ENCODE results near the gene CAMK2G.
A peak's percentile ranks its signal among the peaks of the same experiment; 100 is the strongest.

CAMK2G gene

DNA sequence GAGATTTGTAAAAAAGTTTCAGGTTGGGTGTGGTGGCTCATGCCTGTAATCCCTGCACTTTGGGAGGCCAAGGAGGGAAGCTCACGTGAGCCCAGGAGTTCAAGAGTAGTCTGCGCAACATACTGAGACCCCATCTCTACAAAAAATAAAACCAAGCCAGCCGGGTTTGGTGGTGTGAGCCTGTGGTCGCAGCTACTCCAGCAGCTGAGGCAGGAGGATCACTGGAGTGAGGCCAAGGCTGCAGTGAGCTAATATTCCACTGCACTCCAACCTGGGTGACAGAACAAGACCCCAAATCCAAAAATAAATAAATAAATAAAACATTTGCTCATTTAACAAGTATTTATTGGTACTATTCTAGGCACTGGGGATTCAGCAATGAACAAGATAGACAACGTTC lies 94.1 kb downstream of the CAMK2G start:
- Histone ChIP-seq H3K4me3 (ENCODE audit: low read length) (peak overlapping the region; percentile 85), H3K36me3 (ENCODE audit: control insufficient read depth, low read length) (peaks cover 57% of the 10 kb centered on the region), H3K4me2 (ENCODE audit: low read length) (peak overlapping the region; percentile 96), H4K20me1 (ENCODE audit: control insufficient read depth, insufficient read depth, low read depth, low read length) (peaks cover 5% of the 10 kb centered on the region; the same call in 1 of the 2 replicates), H3K27me3 (ENCODE audit: control insufficient read depth, low read length) (no peaks in the 10 kb centered on the region), H3K9me2 (replicated peaks; ENCODE audit: control insufficient read depth, low read length) (no peaks in the 10 kb centered on the region), H3K27ac (ENCODE audit: low read depth, low read length) (peak overlapping the region; percentile 58), H3K4me1 (ENCODE audit: control insufficient read depth, low read length) (peaks cover 53% of the 10 kb centered on the region), H3K79me2 (ENCODE audit: control insufficient read depth, low read length) (peaks cover 95% of the 10 kb centered on the region), H3F3A (ENCODE audit: control insufficient read depth, insufficient read depth) (peaks cover 34% of the 10 kb centered on the region), H3K9me3 (ENCODE audit: control insufficient read depth, insufficient read depth, low read length) (no peaks in the 10 kb centered on the region)
- TF ChIP-seq EZH2phosphoT487 (IDR thresholded peaks at IDR 0.05; ENCODE audit: borderline replicate concordance, low read length): no peak
- no peak for TF ChIP-seq CTCF (IDR thresholded peaks at IDR 0.05; ENCODE audit: low read depth, low read length, poor library complexity, severe bottlenecking)

DNA sequence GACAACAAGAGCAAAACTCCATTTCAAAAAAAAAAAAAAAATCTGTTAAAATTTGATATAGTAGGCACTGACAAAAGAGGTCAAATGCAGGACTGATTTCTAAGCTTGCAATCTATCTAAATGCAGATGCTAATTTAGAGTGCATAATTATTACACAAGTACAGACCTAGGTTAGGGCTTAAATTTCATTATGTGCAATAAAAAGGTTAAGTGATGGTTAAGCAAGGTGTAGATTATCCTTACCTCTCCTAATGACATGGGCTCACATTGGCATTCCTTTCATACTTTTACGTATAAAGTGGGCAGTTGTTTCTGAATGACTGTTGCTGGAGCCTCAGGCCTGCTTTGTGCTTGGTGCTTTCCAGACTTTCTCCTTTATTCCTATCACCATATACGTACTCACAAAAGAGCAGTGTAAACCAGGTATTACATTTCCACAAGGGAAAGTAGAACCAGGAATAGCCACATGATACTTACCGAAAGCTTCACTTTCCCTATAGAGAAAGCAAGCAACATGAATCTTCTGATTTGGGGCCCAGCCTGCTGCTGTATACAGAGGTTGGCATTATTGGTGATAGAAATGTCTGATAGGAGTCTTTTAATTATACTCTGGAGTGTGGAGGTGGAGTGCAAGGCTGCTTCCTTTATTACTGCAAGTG lies 94.7 kb downstream of the CAMK2G start:
- Histone ChIP-seq H3K9me2 (replicated peaks; ENCODE audit: control insufficient read depth, low read length) (no peaks in the 10 kb centered on the region), H3K9me3 (ENCODE audit: control insufficient read depth, insufficient read depth, low read length) (no peaks in the 10 kb centered on the region), H3K4me2 (ENCODE audit: low read length) (peak overlapping the region; percentile 96), H4K20me1 (ENCODE audit: control insufficient read depth, insufficient read depth, low read depth, low read length) (peaks cover 8% of the 10 kb centered on the region; the same call in 1 of the 2 replicates), H3K27me3 (ENCODE audit: control insufficient read depth, low read length) (no peaks in the 10 kb centered on the region), H3K4me1 (ENCODE audit: control insufficient read depth, low read length) (peaks cover 54% of the 10 kb centered on the region), H3K4me3 (ENCODE audit: low read length) (peak overlapping the region; percentile 85), H3K79me2 (ENCODE audit: control insufficient read depth, low read length) (peaks cover 98% of the 10 kb centered on the region), H3K36me3 (ENCODE audit: control insufficient read depth, low read length) (peaks cover 63% of the 10 kb centered on the region), H3F3A (ENCODE audit: control insufficient read depth, insufficient read depth) (peaks cover 31% of the 10 kb centered on the region), H3K27ac (ENCODE audit: low read depth, low read length) (peak overlapping the region; percentile 2)
- no peak for TF ChIP-seq EZH2phosphoT487 (IDR thresholded peaks at IDR 0.05; ENCODE audit: borderline replicate concordance, low read length)
- TF ChIP-seq CTCF (IDR thresholded peaks at IDR 0.05; ENCODE audit: low read depth, low read length, poor library complexity, severe bottlenecking): no peak

DNA sequence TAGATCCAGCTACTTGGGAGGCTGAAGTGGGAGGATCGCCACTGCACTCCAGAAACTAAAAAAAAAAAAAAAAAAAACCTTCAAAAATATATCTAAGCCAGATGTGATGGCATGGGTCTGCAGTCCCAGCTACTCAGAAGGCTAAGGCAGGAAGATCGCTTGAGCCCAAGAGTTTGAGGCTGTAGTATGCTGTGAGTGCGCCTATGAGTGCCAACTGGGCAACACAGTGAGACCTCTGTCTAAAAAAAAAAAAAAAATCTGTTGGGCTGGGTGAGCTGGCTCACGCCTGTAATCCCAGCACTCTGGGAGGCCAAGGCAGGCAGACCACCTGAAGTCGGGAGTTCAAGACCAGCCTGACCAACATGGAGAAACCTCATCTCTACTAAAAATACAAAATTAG lies 95.3 kb downstream of the CAMK2G start:
- Histone ChIP-seq H3K4me2 (ENCODE audit: low read length) (no peak overlapping the region), H3K9me2 (replicated peaks; ENCODE audit: control insufficient read depth, low read length) (no peaks in the 10 kb centered on the region), H4K20me1 (ENCODE audit: control insufficient read depth, insufficient read depth, low read depth, low read length) (peaks cover 8% of the 10 kb centered on the region; the same call in 1 of the 2 replicates), H3K27ac (ENCODE audit: low read depth, low read length) (no peak overlapping the region), H3F3A (ENCODE audit: control insufficient read depth, insufficient read depth) (peaks cover 26% of the 10 kb centered on the region), H3K4me1 (ENCODE audit: control insufficient read depth, low read length) (peaks cover 50% of the 10 kb centered on the region), H3K79me2 (ENCODE audit: control insufficient read depth, low read length) (peaks cover 98% of the 10 kb centered on the region), H3K9me3 (ENCODE audit: control insufficient read depth, insufficient read depth, low read length) (no peaks in the 10 kb centered on the region), H3K4me3 (ENCODE audit: low read length) (no peak overlapping the region), H3K36me3 (ENCODE audit: control insufficient read depth, low read length) (peaks cover 68% of the 10 kb centered on the region), H3K27me3 (ENCODE audit: control insufficient read depth, low read length) (no peaks in the 10 kb centered on the region)
- TF ChIP-seq CTCF (IDR thresholded peaks at IDR 0.05; ENCODE audit: low read depth, low read length, poor library complexity, severe bottlenecking) (no peak), EZH2phosphoT487 (IDR thresholded peaks at IDR 0.05; ENCODE audit: borderline replicate concordance, low read length) (no peak)

All from DOHH2 (cell line).